Activated B cell treated with CpG ODN at 0.5 μM for 24 hours (primary cell): ENCODE measurements around the gene MYBPC3. TPM values are rescaled to one million over a fixed set of nuclear protein-coding genes. Genes with fewer than 3 reads are reported as not detected.

Experiments
- ATAC-seq: fragments of 200-7000 bp; cut with Tn5 transposase; one replicate; pipeline ENCODE4 v1.10.0; 2021; ENCODE audit warnings: low read depth, mild to moderate bottlenecking, moderate library complexity
- CTCF ChIA-PET: fragments of 350-600 bp; sonication (Branson Sonifier 250); formaldehyde crosslinking; loops from one replicate; lab custom pipeline; 2021; ENCODE audit warnings: antibody characterized with exemption; lab: Charles Lee
- POLR2A ChIA-PET: fragments of 350-600 bp; sonication (Branson Sonifier 250); formaldehyde crosslinking; loops from one replicate; lab custom pipeline; 2021; ENCODE audit warnings: antibody characterized with exemption; lab: Charles Lee
- DNase-seq: peaks from one replicate; pipeline ENCODE4 v3.0.0; 2022
- H3K27ac Mint-ChIP-seq: one replicate; pipeline ENCODE4 v1.8.0; 2020; ENCODE audit warnings: mixed read lengths
- H3K27me3 Mint-ChIP-seq: one replicate; pipeline ENCODE4 v1.8.0; 2021; ENCODE audit warnings: mixed read lengths
- H3K36me3 Mint-ChIP-seq: one replicate; pipeline ENCODE4 v1.8.0; 2021; ENCODE audit warnings: low read depth, mixed read lengths
- H3K4me1 Mint-ChIP-seq: one replicate; pipeline ENCODE4 v1.8.0; 2021; ENCODE audit warnings: mixed read lengths
- H3K4me3 Mint-ChIP-seq: one replicate; pipeline ENCODE4 v1.8.0; 2020; ENCODE audit warnings: mild to moderate bottlenecking, mixed read lengths
- H3K9me3 Mint-ChIP-seq: one replicate; pipeline ENCODE4 v1.8.0; 2020; ENCODE audit warnings: mixed read lengths
- CTCF ChIP-seq: fragments of 200-600 bp; IDR thresholded peaks from one replicate; pipeline ENCODE4 v1.8.0; 2022; ENCODE audit warnings: antibody characterized with exemption, mild to moderate bottlenecking
- intact Hi-C: fragments of 100-400 bp; cut with micrococcal nuclease; formaldehyde crosslinking; loops from one replicate; pipeline ENCODE4 v1.15.1; 2024
- total RNA-seq: library from RNA; stranded (reverse); gene quantifications from 2 replicates; pipeline ENCODE4 v1.2.3, GENCODE V29; 2022

The MYBPC3 gene
- total RNA-seq, 1 donor from 2014 or later: 0.69 TPM

GRCh38 chr11:47305734-47306483 is 46.6 kb downstream of the MYBPC3 start:
- ChIA-PET POLR2A (interaction anchor here (0.5 to 1.0 kb wide), 2 partner anchors 26 to 118 kb away, joined by 3 to 7 read pairs; no protein-coding TSS in a partner anchor), CTCF (no interaction called here)
- Mint-ChIP-seq H3K4me1 (no peaks in the 10 kb centered on the region), H3K27me3 (no peaks in the 10 kb centered on the region), H3K9me3 (peaks cover 9% of the 10 kb centered on the region), H3K4me3 (no peak overlapping the region), H3K36me3 (peaks cover 90% of the 10 kb centered on the region), H3K27ac (no peak overlapping the region)
- no peak for ATAC-seq
- intact Hi-C loops: no loop called here
- no peak for TF ChIP-seq CTCF
- DNase-seq: no peak

- peaks cover 16% of the 10 kb centered on the region for H3K9me3 Mint-ChIP-seq
- H3K27me3 Mint-ChIP-seq: no peaks in the 10 kb centered on the region
- peaks cover 91% of the 10 kb centered on the region for H3K36me3 Mint-ChIP-seq
- H3K4me3 Mint-ChIP-seq: no peak overlapping the region
- H3K4me1 Mint-ChIP-seq: no peaks in the 10 kb centered on the region
- H3K27ac Mint-ChIP-seq: no peak overlapping the region
- POLR2A ChIA-PET: interaction anchor here (0.5 to 0.6 kb wide), 2 partner anchors 32 to 252 kb away, joined by 5 to 13 read pairs; no protein-coding TSS in a partner anchor
- DNase-seq: no peak
- intact Hi-C loops: no loop called here
- no peak for TF ChIP-seq CTCF
- CTCF ChIA-PET: interaction anchor here (0.7 kb wide), 1 partner anchor 30 kb away, joined by 3 read pairs; no protein-coding TSS in a partner anchor
- ATAC-seq: no peak
These were observed 49.6 kb downstream of the MYBPC3 start for GRCh38 chr11:47302853-47303252.

GRCh38 chr11:47299078-47299477 is 53.4 kb downstream of the MYBPC3 start:
- no peak overlapping the region for H3K4me3 Mint-ChIP-seq
- no peak for ATAC-seq
- peaks cover 16% of the 10 kb centered on the region for H3K9me3 Mint-ChIP-seq
- POLR2A ChIA-PET: no interaction called here
- peaks cover 87% of the 10 kb centered on the region for H3K36me3 Mint-ChIP-seq
- intact Hi-C loops: no loop called here
- DNase-seq: no peak
- no peaks in the 10 kb centered on the region for H3K27me3 Mint-ChIP-seq
- no peaks in the 10 kb centered on the region for H3K4me1 Mint-ChIP-seq
- CTCF ChIA-PET: no interaction called here
- TF ChIP-seq CTCF: no peak
- no peak overlapping the region for H3K27ac Mint-ChIP-seq

GRCh38 chr11:47296045-47296444 is 56.5 kb downstream of the MYBPC3 start:
- DNase-seq: no peak
- intact Hi-C loops: no loop called here
- TF ChIP-seq CTCF: no peak
- Mint-ChIP-seq H3K36me3 (peaks cover 86% of the 10 kb centered on the region), H3K27me3 (no peaks in the 10 kb centered on the region), H3K4me1 (no peaks in the 10 kb centered on the region), H3K4me3 (no peak overlapping the region), H3K9me3 (peaks cover 7% of the 10 kb centered on the region), H3K27ac (no peak overlapping the region)
- ChIA-PET POLR2A (no interaction called here), CTCF (no interaction called here)
- ATAC-seq: no peak

- ChIA-PET CTCF (no interaction called here), POLR2A (no interaction called here)
- Mint-ChIP-seq H3K36me3 (peaks cover 86% of the 10 kb centered on the region), H3K9me3 (peaks cover 7% of the 10 kb centered on the region), H3K4me3 (no peak overlapping the region), H3K27me3 (no peaks in the 10 kb centered on the region), H3K4me1 (no peaks in the 10 kb centered on the region), H3K27ac (no peak overlapping the region)
- no peak for TF ChIP-seq CTCF
- intact Hi-C loops: no loop called here
- DNase-seq: no peak
- no peak for ATAC-seq
These were observed 57.1 kb downstream of the MYBPC3 start for GRCh38 chr11:47295385-47295784.
